ENCODE data around the gene WDR76.
"Not testable (repeated sequence)": the region's sequence is repeated elsewhere in the genome, so short reads cannot be mapped to it uniquely, and the experiment has no call there.

The WDR76 gene

DNA sequence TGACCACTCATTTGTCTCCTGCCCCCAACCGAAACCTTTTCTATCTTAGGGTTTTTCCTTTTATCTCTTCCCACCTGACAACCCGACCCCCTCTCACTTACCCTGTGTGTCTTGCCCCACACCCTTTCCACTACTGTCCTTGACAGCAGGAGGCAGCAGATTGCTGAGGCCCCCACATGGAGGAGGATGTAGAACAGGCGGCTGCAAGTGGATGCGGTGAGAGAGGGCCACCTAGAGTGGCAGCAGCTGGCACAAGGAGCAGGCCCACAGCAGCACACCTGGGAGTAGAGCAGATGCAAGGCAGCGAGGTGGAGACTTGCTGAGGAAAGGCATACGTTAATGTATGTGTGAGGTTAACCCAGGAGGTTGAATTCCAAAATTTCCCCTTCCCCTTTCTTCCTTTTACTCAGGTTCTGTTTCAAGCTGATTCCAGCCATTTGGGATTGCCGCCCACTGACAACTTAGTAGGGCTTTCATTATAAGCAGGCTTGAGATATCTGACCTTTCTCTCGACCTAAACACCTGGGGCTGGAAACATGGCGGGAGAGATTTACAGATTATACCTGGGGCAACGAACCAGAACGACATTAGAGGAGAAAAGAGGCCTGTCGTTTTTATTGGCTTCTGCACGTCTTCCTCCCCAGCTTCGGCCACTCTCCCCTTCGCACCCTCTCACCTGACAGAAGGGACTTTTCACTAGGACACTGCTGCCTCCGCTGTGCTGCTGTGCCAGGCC is 27.4 kb upstream of the WDR76 start:
- Histone ChIP-seq H3K4me1 (ENCODE audit: control insufficient read depth, insufficient read depth, low read length) (peaks cover 53% of the 10 kb centered on the region), H3K9me3 (ENCODE audit: control insufficient read depth, low read length) (no peaks in the 10 kb centered on the region), H3K9ac (ENCODE audit: low read length) (peak overlapping the region; percentile 91), H3K27me3 (ENCODE audit: control insufficient read depth, insufficient read depth, low read length) (no peaks in the 10 kb centered on the region), H3K36me3 (ENCODE audit: control insufficient read depth, insufficient read depth, low read length) (peaks cover 15% of the 10 kb centered on the region), H3K4me3 (ENCODE audit: low read length) (peak overlapping the region; percentile 95)

DNA sequence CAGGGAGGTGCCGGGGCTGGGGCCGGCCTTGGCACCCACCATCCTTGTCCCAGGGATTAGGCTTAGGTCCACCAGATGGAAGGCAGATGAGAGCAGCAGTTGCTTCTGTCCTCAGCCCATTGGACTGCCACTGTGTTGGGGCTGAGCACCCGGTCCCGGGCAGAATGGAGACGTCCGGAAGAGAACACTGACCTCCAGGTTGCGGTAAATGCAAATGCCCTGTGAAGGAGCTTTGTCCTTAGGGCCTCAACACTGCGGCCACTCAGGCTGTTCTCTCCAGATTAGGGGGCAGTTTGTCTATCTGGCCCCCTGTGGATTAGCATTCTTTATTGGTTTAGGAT is 26.9 kb upstream of the WDR76 start, which contains the start of gene SERINC4:
Gene SERINC4 (minus strand): TSS at position 276 of the 341 bp plus-strand sequence. CDS start 234 bp downstream, at position 42.
- Histone ChIP-seq H3K9me3 (ENCODE audit: control insufficient read depth, low read length) (no peaks in the 10 kb centered on the region), H3K27me3 (ENCODE audit: control insufficient read depth, insufficient read depth, low read length) (no peaks in the 10 kb centered on the region), H3K9ac (ENCODE audit: low read length) (peak within 1 kb of the TSS; percentile 91), H3K4me3 (ENCODE audit: low read length) (peak within 1 kb of the TSS; percentile 95), H3K4me1 (ENCODE audit: control insufficient read depth, insufficient read depth, low read length) (peaks cover 48% of the 10 kb centered on the region), H3K36me3 (ENCODE audit: control insufficient read depth, insufficient read depth, low read length) (peaks cover 10% of the 10 kb centered on the region)

GRCh38 chr15:43800286-43801141 is 26.3 kb upstream of the WDR76 start, which contains the start of gene HYPK:
Gene HYPK, plus strand, starts transcription at chr15:43800599. Its CDS starts 24 bp downstream, at chr15:43800623.
- H3K27me3 ChIP-seq (ENCODE audit: control insufficient read depth, insufficient read depth, low read length), result no peaks in the 10 kb centered on the region
- H3K4me3 ChIP-seq (ENCODE audit: low read length), result peak within 1 kb of the TSS; percentile 95
- H3K4me1 ChIP-seq (ENCODE audit: control insufficient read depth, insufficient read depth, low read length), result peaks cover 42% of the 10 kb centered on the region
- H3K9me3 ChIP-seq (ENCODE audit: control insufficient read depth, low read length), result no peaks in the 10 kb centered on the region
- peak within 1 kb of the TSS; percentile 91 for H3K9ac ChIP-seq (ENCODE audit: low read length)
- peaks cover 5% of the 10 kb centered on the region for H3K36me3 ChIP-seq (ENCODE audit: control insufficient read depth, insufficient read depth, low read length)

- H3K9ac ChIP-seq (ENCODE audit: low read length); H3K36me3 ChIP-seq (ENCODE audit: control insufficient read depth, insufficient read depth, low read length); H3K27me3 ChIP-seq (ENCODE audit: control insufficient read depth, insufficient read depth, low read length); H3K9me3 ChIP-seq (ENCODE audit: control insufficient read depth, low read length); H3K4me3 ChIP-seq (ENCODE audit: low read length): not testable (repeated sequence)
- peaks cover 38% of the 10 kb centered on the region for H3K4me1 ChIP-seq (ENCODE audit: control insufficient read depth, insufficient read depth, low read length)
These were observed 24.1 kb upstream of the WDR76 start for GRCh38 chr15:43802676-43803075.

DNA sequence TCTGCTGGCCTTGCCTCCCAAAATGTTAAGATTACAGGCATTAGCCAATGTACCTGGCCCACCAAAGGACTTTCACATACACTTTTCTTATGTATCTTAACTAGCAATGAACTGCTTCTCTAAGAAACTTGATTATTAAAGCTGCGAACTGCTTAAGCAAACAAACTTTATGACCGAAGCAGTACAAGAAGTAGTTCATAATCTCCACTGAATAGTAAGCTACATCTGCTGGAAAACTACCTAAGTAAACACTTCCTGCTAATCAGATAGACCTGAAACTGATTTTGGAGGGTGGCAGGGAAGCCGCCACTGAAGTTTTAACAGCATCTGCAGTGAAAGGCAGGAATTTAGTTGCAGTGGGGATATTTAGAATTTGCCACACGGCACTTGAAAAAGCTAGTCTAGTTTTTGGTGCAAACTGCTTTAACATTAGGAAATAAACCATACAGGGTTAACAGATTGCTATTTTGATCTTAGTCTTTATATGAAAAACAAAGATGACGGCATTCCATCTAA is 18.3 kb upstream of the WDR76 start:
- Histone ChIP-seq H3K9me3 (ENCODE audit: control insufficient read depth, low read length) (no peaks in the 10 kb centered on the region), H3K9ac (ENCODE audit: low read length) (no peak overlapping the region), H3K36me3 (ENCODE audit: control insufficient read depth, insufficient read depth, low read length) (peaks cover 8% of the 10 kb centered on the region), H3K4me1 (ENCODE audit: control insufficient read depth, insufficient read depth, low read length) (no peaks in the 10 kb centered on the region), H3K27me3 (ENCODE audit: control insufficient read depth, insufficient read depth, low read length) (no peaks in the 10 kb centered on the region), H3K4me3 (ENCODE audit: low read length) (no peak overlapping the region)

DNA sequence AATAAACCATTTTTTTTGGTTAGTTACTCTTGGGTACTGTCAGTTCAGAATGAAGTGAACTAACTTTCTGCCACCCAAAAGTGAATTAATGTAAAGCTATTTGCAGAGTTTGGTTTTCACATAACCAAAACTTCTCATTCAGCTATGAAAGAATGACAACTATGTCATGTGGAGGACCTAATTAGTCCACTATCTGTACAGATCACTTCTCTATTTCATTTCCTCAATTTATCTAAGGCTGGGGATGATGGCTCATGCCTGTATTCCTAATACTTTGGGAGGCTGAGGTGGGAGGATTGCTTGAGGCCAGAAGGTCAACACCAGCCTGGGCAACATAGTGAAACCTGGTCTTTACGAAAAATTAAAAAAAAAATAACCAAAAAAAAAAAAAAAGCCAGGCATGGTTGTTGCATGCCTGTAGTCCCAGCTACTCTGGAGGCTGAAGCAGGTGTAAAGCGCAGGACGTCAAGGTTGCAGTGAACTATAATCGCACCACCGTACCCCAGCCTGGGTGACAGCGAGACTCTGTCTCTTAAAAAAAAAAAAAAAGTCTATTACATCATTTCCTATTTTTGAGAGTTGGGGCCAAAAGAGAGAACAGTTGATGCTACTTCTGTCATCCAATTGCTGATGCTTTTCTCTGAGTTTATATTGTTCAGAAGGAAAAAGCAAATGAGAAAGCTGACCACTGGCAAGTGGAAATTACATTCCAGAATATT is 17.7 kb upstream of the WDR76 start:
- no peaks in the 10 kb centered on the region for H3K9me3 ChIP-seq (ENCODE audit: control insufficient read depth, low read length)
- H3K4me1 ChIP-seq (ENCODE audit: control insufficient read depth, insufficient read depth, low read length), result no peaks in the 10 kb centered on the region
- peaks cover 8% of the 10 kb centered on the region for H3K36me3 ChIP-seq (ENCODE audit: control insufficient read depth, insufficient read depth, low read length)
- no peak overlapping the region for H3K4me3 ChIP-seq (ENCODE audit: low read length)
- no peak overlapping the region for H3K9ac ChIP-seq (ENCODE audit: low read length)
- H3K27me3 ChIP-seq (ENCODE audit: control insufficient read depth, insufficient read depth, low read length), result no peaks in the 10 kb centered on the region

GRCh38 chr15:43815064-43815463 is 11.7 kb upstream of the WDR76 start:
- H3K9me3 ChIP-seq (ENCODE audit: control insufficient read depth, low read length); H3K4me1 ChIP-seq (ENCODE audit: control insufficient read depth, insufficient read depth, low read length); H3K4me3 ChIP-seq (ENCODE audit: low read length); H3K36me3 ChIP-seq (ENCODE audit: control insufficient read depth, insufficient read depth, low read length); H3K27me3 ChIP-seq (ENCODE audit: control insufficient read depth, insufficient read depth, low read length); H3K9ac ChIP-seq (ENCODE audit: low read length): not testable (repeated sequence)

- Histone ChIP-seq H3K9ac (ENCODE audit: low read length) (no peak overlapping the region), H3K4me1 (ENCODE audit: control insufficient read depth, insufficient read depth, low read length) (peaks cover 13% of the 10 kb centered on the region), H3K36me3 (ENCODE audit: control insufficient read depth, insufficient read depth, low read length) (peaks cover 4% of the 10 kb centered on the region), H3K27me3 (ENCODE audit: control insufficient read depth, insufficient read depth, low read length) (no peaks in the 10 kb centered on the region), H3K4me3 (ENCODE audit: low read length) (no peak overlapping the region), H3K9me3 (ENCODE audit: control insufficient read depth, low read length) (no peaks in the 10 kb centered on the region)
These were observed 5.3 kb upstream of the WDR76 start for GRCh38 chr15:43821505-43821904.

DNA sequence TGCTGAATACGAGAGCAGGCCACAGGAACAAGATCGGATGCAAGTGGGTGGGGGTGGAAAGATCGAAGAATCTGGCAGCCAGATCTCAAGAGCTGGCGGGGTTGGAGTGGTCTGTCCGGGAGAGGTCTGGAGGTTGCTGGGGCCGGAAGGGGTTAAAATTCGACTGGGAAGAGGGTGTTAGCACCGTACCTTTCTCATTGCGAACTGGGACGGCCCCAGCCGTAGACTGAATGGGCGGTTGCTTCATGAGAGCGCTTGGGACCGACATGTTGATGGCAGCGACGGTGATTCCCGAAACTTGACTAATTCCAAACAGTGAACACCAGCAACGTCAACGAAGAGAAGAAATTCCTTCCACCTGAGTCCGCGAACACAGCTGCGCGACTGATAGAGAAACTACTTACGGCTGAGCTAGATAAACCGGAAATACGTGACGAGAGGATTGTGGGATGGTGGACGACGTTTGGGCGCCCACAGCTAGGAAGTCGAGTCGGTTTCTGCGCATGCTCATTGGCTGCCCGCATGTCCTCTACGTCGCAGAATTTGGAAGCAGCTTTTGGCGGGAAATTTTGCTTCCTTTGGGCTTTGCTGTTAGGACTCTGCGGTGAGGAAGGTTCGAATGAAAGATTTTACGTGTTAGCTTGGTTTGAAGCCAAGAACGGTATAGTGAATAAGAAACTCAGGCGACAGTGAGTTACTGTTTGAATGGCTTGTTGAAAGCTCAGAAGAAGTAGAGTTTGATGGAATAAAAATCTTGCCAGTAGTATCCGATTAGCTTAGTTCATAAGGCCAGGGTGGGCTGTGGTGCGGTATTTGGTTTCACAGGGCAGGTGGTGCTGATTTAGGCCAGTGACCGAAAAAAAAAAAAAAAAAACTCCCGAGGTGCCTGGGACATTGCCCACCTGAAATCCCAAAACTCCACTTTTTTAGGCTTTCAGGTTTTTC is 2.2 kb upstream of the WDR76 start, which contains the start of gene MFAP1:
Gene MFAP1 (minus strand): TSS at position 389 of the 945 bp plus-strand sequence. CDS start 121 bp downstream, at position 268.
- Histone ChIP-seq H3K27me3 (ENCODE audit: control insufficient read depth, insufficient read depth, low read length) (no peaks in the 10 kb centered on the region), H3K4me1 (ENCODE audit: control insufficient read depth, insufficient read depth, low read length) (peaks cover 15% of the 10 kb centered on the region), H3K9ac (ENCODE audit: low read length) (peak within 1 kb of the TSS; percentile 99), H3K36me3 (ENCODE audit: control insufficient read depth, insufficient read depth, low read length) (no peaks in the 10 kb centered on the region), H3K9me3 (ENCODE audit: control insufficient read depth, low read length) (no peaks in the 10 kb centered on the region), H3K4me3 (ENCODE audit: low read length) (peak within 1 kb of the TSS; percentile 99)

DNA sequence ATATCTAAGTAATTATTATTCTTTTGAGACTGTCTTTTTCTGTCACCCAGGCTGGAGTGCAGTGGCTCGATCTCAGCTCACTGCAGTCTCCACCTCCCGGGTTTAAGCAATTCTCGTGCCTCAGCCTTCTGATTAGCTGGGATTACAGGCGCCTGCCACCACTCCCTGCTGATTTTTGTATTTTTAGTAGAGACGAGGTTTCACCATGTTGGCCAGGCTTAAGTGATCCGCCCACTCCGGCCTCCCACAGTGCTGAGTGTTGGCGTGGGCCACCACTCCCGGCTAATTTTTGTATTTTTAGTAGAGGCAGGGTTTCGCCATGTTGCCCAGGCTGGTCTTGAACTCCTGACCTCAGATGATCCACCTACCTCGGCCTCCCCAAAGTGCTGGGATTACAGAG is 1.5 kb upstream of the WDR76 start:
- not testable (repeated sequence) for H3K9me3 ChIP-seq (ENCODE audit: control insufficient read depth, low read length); H3K36me3 ChIP-seq (ENCODE audit: control insufficient read depth, insufficient read depth, low read length); H3K27me3 ChIP-seq (ENCODE audit: control insufficient read depth, insufficient read depth, low read length); H3K9ac ChIP-seq (ENCODE audit: low read length); H3K4me3 ChIP-seq (ENCODE audit: low read length)
- peaks cover 15% of the 10 kb centered on the region for H3K4me1 ChIP-seq (ENCODE audit: control insufficient read depth, insufficient read depth, low read length)

- Histone ChIP-seq H3K4me3 (ENCODE audit: low read length) (no peak overlapping the region), H3K4me1 (ENCODE audit: control insufficient read depth, insufficient read depth, low read length) (peaks cover 15% of the 10 kb centered on the region), H3K9ac (ENCODE audit: low read length) (peak overlapping the region; percentile 63), H3K9me3 (ENCODE audit: control insufficient read depth, low read length) (no peaks in the 10 kb centered on the region), H3K36me3 (ENCODE audit: control insufficient read depth, insufficient read depth, low read length) (no peaks in the 10 kb centered on the region), H3K27me3 (ENCODE audit: control insufficient read depth, insufficient read depth, low read length) (no peaks in the 10 kb centered on the region)
These were observed 734 bp upstream of the WDR76 start for GRCh38 chr15:43826029-43826507.

Data from mucosa of stomach (tissue), 1 donor.